ENCODE measurements around the gene CD68.

DNA sequence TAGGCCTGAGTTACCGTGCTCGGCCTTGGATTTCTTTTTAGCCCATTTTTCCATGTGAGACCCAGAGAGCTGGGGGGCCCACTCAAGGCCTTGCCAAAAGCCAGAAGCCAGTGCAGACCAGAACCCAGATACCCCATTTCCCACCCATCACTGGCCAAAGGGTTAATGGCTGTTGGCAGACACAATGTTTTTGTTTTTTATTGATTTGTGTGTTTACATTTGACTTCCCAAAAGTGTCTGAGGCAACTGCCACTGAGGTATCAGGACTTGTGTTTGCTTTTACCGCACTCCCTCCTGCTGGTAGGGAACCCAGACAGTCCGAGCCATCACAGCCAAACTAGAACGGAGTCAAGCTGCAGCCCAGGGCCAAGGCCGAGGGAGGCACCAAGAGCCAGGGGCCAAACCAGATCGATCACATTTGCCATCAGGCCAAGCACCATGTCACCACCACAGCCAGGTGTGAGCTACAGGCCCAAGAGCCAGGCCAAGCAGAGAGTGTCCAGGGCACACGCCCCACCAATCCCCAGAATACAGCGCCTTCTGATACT lies 38.3 kb upstream of the CD68 start:
- TF ChIP-seq, protein P1, sequence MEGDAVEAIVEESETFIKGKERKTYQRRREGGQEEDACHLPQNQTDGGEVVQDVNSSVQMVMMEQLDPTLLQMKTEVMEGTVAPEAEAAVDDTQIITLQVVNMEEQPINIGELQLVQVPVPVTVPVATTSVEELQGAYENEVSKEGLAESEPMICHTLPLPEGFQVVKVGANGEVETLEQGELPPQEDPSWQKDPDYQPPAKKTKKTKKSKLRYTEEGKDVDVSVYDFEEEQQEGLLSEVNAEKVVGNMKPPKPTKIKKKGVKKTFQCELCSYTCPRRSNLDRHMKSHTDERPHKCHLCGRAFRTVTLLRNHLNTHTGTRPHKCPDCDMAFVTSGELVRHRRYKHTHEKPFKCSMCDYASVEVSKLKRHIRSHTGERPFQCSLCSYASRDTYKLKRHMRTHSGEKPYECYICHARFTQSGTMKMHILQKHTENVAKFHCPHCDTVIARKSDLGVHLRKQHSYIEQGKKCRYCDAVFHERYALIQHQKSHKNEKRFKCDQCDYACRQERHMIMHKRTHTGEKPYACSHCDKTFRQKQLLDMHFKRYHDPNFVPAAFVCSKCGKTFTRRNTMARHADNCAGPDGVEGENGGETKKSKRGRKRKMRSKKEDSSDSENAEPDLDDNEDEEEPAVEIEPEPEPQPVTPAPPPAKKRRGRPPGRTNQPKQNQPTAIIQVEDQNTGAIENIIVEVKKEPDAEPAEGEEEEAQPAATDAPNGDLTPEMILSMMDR (IDR thresholded peaks at IDR 0.05): no peak
- TF ChIP-seq POLR2A (IDR thresholded peaks at IDR 0.05): no peak
